GM10266 (cell line): ENCODE data around the gene NUDT17.

ENCODE experiments used
- DNase-seq: peaks from one replicate; pipeline ENCODE4 v3.0.0; 2012; ENCODE audit errors: extremely low spot score
- CTCF ChIP-seq: IDR thresholded peaks from 2 replicates; pipeline ENCODE4 v1.5.1; 2012; ENCODE audit warnings: mild to moderate bottlenecking, low read depth; ENCODE audit not compliant: control insufficient read depth, insufficient read depth; ENCODE audit errors: missing control alignments

Gene NUDT17

GRCh38 chr1:145886816-145887215 is 41.4 kb downstream of the NUDT17 start:
- TF ChIP-seq CTCF, result no peak
- no peak for DNase-seq

GRCh38 chr1:145887631-145888030 is 42.2 kb downstream of the NUDT17 start:
- no peak for TF ChIP-seq CTCF
- DNase-seq, result no peak

GRCh38 chr1:145889722-145890121 is 44.3 kb downstream of the NUDT17 start:
- TF ChIP-seq CTCF, result no peak
- DNase-seq, result no peak

- DNase-seq, result no peak
- TF ChIP-seq CTCF, result no peak
These were observed 45.7 kb downstream of the NUDT17 start for GRCh38 chr1:145891143-145891542.

GRCh38 chr1:145891587-145892485 is 46.4 kb downstream of the NUDT17 start:
- peak; percentile 72 for TF ChIP-seq CTCF
- peak; percentile 76 for DNase-seq

- no peak for DNase-seq
- TF ChIP-seq CTCF, result no peak
These were observed 47.2 kb downstream of the NUDT17 start for GRCh38 chr1:145892486-145893087.

- TF ChIP-seq CTCF, result no peak
- DNase-seq, result no peak
These were observed 48.1 kb downstream of the NUDT17 start for GRCh38 chr1:145893306-145894055.
